HG02970 (cell line): ENCODE results near the gene VAT1L.

ENCODE experiments used
- ATAC-seq: cut with Tn5 transposase; IDR thresholded peaks from one replicate; pipeline ENCODE4 v1.9.1; 2021; ENCODE audit warnings: mild to moderate bottlenecking, moderate library complexity, moderate number of reproducible peaks; ENCODE audit not compliant: unreplicated experiment, low FRiP score

VAT1L gene, protein sequence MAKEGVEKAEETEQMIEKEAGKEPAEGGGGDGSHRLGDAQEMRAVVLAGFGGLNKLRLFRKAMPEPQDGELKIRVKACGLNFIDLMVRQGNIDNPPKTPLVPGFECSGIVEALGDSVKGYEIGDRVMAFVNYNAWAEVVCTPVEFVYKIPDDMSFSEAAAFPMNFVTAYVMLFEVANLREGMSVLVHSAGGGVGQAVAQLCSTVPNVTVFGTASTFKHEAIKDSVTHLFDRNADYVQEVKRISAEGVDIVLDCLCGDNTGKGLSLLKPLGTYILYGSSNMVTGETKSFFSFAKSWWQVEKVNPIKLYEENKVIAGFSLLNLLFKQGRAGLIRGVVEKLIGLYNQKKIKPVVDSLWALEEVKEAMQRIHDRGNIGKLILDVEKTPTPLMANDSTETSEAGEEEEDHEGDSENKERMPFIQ

DNA sequence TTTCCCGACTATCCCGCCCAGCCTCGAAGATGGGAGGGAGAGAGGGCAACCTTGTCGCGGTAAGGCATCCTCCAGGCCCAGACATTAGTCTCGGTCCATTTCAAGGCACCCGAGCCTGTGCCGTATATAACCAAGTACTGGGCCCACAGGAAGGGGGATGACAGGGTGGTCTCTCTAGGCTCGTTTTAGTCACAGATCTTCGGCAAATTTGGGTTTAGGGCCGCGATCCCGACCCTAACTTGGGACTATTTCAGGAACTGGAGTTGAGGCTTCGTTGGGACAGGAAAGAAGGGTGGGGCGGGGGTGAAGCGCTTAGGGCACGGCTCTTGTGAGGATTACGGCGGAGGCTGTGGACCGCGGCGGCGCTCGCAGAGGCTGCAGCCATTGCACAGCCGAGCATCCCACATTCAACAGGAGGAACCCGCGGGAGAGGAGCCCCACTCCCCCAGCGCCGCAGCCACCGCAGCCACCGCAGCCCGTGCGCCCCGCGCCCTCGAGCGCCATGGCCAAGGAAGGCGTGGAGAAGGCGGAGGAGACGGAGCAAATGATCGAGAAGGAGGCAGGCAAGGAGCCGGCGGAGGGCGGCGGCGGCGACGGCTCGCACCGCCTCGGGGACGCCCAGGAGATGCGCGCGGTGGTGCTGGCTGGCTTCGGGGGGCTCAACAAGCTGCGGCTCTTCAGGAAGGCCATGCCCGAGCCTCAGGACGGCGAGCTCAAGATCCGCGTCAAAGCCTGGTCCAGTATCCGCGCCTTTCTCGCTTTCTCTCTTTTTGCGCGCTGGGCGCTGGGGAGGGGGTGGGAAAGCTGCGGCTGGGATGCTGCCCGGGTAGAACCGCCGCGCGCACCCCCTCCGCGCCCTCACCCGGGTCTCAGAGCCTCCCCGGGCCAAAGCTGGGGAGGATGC is at the start of gene VAT1L:
Gene VAT1L (plus strand): TSS at position 384 of the 904 bp plus-strand sequence. CDS start 119 bp downstream, at position 503.
- no peak for ATAC-seq

DNA sequence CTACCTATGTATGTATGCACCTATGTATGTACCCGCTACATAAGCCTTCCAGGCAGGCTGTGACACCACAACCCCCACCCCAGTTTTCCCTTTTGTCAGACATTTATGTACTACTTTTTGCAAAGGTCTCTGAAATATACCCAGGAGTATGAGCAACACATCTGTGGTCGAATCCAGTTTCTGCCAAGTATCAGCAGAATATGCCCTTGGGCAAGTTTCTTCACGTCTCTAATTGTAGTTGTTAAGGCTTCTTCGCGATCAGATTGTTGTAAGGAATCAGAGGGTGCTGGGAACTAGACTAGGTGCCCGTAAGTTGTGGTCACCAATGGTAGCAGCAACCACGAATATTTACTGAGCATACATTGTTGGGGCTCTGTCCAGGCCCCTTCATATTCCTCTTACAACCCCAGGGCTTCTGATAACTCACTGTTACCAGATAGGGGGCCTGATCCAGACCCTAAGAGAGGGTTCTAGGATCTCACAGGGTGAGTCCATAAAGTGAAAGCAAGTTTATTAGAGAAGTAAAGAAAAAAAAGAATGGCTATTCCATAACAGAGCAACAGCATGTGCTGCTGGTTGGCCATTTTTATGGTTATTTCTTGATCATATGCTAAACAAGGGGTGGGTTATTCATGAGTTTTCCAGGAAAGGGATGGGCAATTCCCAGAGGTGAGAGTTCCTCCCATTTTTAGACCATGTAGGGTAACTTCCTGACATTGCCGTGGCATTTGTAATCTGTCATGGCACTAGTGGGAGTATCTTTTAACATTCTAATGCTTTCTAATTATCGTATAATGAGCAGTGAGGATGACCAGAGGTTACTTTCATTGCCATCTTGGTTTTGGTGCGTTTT is 49.4 kb upstream of the VAT1L start:
- no peak for ATAC-seq

DNA sequence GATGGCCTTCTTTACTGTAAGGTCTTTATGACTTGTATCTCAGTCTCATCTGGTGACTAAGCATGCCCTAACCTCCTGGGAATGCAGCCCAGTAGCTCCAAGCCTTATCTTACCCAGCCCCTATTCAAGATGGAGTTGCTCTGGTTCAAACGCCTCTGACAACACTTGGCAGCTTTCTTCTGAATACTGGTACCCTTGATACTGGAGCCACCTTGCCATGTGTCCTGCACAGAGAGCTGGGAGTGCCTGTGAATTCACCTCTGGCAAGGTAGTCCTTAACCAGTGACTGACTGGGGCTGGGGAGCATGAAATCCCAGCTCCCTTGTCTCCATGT is 48.8 kb upstream of the VAT1L start:
- ATAC-seq = no peak

DNA sequence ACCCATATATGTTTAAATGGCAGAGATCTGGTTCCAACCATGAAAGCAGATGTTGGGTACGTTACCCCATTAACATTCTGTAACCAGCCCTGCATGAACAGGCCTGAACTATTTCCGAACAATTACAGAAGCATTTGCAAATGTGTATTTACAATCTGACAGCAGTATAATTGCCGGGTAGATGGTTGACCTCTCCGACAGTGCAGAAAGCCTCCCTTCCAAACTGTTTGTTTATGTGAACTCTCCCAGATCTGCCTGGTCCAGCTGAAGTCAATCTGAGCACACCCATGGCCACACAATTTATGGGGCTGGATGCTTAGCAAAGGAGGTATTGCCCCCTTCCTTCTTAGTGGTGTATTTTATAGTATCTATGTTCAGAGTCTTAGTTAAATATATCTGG is 44.2 kb upstream of the VAT1L start:
- no peak for ATAC-seq

DNA sequence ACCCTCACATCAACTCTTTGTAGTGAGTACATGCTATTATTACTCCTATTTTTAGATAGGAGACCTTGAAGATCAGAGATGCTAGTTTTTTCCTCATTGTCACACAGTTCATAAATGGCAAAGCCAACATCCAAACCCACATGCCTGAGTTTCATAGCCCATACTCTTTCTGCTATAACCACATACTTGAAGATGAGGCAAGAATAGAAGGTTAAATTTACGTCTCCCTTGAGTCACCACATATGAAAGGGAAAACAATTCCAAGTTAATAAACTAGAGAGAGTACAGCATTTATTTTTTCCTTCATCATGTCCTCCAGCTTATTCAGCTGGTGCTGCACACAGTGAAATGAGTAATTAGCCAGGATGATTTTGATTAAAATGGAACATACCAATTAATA is 42.4 kb upstream of the VAT1L start:
- no peak for ATAC-seq

DNA sequence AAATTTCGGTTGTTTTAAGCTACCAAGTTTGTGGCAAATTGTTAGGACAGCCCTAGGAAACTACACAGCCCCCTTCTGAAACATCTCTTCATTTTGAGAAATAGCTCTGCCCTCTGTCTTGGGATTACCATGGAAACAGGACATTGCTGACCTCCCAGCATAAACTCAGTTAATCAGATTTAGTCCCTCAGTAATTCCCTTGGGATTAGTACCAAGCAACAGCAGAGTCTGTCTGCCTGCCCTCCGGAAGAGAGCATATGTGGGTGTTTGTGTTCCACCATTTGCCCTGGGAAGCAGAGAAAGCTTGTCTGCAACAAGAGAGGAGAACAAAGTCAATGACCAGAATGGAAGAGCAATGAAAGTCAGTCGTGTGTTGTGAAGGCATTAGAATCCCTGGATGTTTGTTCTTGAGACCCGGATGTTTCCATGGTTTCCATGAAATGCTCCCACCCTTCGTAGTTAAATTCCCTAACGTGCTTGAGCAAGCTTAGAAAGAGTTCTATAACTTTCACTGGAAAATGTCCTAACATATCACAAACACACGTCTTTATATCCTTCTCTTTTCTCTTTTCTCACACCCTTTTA is 39.9 kb upstream of the VAT1L start:
- no peak for ATAC-seq

DNA sequence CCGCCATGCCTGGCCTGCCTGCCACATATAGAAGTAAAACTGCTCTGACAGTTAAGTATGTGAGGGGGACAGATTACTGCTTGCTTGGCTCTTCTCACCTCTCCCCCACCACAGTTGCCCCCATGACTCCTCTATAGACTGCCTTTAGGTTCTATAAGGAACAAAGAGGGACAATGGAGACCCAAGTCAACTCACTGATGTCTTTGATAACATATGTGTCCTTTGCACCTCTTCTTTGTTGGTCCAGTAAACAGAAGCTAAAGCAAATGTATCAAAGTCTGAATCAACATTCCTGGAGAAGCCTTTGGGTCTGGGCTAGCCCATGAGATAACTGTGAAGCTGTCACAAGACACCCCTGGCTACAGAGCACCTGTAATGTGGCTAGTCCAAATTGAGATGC is 38.9 kb upstream of the VAT1L start:
- ATAC-seq = no peak

DNA sequence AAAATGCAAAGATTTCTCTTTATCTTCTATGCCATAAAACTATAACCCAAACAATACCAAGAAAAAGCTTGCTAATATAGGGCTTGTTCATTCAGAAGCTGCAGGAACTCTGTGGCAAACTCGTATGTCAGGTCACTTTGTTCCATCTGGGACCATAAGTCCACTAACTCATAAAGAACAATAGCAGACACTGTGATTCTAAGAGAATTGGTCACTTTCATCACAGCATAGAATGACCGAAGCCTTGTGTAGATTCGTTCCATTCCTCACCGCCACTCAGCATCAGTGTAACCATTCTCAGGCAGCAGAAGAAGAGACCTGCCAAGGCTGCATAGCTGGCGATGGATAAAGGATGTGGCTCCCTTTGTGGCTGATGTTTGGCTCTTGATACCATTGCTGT is 30.3 kb upstream of the VAT1L start:
- no peak for ATAC-seq

DNA sequence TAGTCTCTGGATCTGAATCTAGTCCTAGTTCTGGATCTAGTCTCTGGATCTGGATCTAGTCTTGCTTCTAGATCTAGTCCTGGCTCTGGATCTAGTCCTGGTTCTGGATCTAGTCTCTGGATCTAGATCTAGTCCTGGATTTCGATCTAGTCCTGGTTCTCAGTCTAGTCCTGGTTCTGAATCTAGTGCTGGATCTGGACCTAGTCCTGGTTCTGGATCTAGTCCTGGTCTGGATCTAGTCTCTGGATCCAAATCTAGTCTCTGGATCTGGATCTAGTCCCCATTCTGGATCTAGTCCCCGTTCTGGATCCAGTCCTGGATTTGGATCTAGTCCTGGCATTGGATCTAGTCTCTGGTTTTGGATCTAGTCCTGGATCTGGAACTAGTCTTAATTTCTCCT is 29.9 kb upstream of the VAT1L start:
- no peak for ATAC-seq

DNA sequence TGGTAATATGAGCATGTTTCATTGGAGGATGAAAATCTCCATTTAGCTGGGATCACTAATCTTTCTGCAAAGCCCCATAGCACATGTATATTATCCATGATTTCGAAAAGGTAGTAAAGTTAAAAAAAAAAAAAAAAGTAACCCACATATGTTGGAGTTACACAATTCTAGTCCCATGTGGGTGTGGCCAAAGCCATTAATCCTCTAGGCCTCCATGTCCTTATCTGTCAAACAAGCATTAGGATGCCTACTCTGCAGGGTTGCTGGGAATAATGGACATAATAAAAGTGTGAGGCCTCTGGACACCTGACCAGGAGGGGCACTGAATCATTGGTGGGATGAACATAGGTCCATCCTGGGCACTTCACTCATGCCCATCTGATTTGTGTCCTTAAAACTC is 29.2 kb upstream of the VAT1L start:
- no peak for ATAC-seq

DNA sequence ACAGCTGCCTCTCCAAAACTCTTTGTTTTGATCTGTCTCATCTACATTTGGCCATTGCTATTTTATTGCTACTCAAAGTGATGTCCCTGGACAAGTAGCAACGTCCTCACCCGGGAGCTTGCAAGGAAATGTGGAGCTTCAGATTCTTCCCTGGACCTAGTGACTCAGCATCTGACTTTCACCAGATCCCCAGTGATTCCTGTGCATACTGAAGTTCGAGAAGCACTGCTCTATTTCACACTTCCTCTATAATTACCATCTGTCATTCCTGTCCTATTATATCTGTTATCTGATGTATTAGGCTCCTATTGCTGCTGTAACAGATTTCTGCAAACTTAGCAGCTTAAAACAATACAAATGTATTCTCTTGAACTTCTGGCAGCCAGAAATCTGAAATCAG is 28.5 kb upstream of the VAT1L start:
- no peak for ATAC-seq

DNA sequence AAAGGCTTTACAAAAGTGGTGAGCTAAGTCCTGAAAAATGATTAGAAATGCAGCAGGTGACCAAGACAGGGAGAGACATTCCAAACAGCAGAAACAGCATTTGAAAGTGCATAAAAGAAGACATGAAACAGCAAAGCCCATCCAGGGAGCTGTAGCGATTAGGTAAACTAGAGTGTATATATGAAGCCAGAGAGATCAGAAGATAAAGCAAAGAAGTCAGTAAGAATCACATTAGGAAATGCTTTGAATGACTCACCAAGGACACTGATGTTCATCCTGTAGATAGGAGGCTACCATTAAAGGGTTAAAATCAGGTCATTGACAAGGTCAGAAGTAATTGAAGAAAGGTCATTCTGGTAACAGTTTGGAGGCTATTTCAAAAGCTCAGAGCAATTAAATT is 27.6 kb upstream of the VAT1L start:
- ATAC-seq = no peak

DNA sequence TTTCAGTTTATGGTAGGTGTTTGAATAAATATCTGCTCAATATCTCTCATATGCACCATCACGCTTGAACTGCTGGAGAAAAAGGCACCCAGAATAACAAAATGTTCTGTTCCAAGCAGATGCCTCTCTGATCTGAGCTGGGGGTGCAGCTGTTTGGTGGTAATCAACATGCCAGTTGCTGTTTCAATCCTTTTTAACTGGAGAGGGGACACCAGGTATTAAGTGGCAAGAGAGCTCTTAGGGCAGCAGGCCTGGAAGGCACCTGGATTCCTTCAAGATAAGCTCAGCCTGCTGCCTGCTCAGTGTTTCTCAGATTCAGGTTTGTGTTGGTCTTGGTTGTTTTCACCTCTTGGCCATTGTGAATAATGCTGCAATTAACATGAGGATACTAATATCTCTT is 27.2 kb upstream of the VAT1L start:
- ATAC-seq = no peak

DNA sequence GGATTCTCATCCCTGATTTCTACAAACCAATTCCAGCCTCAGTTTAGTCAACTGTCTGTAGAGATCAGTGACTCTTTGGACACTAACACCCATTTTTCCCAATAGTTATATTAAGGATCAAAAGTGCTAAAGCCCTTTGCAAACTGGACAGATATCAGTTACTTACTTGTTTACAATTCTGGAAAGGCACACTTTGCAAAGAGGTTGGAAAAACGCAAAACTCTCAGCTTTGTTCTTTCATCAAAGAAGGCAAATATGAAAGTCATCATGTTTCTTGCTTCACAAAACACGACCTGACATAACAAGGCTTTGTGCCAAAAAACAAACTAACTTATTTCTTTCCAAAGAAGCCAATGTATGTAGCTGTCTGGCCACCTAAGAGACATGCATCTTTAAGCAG is 26.1 kb upstream of the VAT1L start:
- ATAC-seq = no peak

DNA sequence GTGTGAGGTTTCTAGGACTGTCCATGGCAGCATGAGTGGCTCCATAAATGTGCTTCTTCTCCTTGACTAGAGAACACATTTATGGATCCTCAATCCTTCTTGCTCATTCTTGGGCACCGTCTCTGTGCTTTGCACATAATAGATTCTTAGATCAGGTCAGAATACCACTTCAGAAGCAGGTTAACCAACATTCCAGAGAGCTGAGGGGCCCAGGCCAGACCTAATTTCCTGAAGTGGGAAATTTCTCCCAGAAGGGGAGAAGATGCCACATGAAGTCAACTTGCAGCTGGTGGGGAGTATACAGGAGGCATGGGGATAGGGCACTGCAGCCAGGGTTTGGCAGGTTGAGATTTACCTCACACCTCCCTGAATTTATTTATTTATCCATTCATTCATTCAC is 24.4 kb upstream of the VAT1L start:
- no peak for ATAC-seq

DNA sequence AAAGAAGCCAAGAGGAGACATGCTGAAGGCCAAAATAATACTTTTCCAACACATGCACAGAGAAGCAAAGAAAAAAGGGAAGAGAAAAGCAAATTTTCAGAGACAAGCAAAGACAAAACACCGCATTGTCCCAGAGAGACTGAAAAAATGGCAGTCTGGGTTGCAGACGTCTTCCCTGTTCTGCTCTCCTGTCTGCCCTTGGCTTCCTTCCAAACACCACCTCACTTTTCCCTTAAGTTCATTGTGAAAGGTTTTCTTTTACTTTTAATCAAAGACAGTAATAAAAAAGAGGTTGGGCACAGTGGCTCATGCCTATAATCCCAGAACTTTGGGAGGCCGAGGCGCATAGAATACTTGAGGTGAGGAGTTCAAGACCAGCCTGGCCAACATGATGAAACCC is 21.2 kb upstream of the VAT1L start:
- no peak for ATAC-seq

DNA sequence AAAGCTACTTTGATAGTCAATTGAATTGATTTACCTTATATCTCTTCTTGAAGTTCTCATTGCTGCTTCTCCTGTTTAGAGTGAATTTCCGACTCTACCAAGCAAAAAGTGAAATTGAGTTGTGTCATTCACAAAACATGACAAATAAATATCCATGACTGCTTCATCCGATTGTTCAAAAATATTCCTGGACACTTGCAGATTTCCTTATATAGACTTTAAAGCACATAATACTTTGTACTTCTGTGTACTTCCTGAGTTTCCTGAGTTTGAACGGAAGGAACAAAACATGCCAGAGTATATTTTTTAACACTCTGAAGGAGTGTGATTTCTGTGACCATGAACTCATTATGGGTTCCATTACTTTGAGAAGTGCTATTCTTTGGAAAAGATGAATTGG is 20.5 kb upstream of the VAT1L start:
- no peak for ATAC-seq

DNA sequence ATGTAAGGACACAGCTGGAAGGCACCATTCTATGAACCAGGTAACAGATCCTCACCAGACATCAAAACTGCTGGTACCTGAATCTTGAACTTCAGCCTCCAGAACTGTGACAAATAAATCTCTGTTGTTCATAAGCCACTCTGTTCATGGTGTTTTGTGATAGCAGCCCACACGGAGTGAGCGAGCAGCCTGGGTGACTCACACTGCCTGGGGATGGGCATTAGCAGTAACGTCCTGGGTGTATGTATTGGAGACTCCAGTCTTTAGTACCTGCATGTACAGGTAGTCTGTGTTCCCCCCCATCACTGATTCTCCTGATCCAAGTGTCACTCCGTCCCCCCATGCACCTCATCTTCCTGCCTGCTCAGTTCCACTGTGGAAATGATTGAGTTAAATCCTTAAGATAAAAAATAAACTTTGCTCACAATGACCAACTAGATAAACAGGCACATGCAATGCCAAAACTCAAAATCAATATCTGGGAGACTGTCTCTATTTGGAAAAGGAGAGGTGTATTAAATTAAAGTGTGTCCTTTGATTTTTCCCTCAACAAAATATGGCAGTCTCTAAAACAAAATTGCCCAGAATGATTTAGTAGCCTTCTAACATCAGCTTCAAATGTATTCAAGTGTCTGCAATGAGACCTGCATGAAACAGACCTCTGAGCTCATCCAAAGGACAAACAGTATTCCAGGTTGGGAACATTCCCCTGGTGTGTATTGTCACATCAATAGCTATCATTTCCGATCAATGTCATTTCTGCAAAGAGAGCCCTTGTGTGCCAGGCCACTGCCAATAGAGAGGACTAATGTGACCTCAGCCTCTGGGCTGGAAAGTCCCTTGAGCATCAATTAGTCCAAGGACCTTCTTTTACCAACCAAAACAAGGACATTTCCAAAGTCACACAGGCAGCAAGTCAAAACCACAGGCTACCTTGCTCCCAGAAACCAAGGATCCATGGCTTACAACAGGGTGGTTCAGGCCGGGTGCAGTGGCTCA is 12.2 kb upstream of the VAT1L start:
- no peak for ATAC-seq

DNA sequence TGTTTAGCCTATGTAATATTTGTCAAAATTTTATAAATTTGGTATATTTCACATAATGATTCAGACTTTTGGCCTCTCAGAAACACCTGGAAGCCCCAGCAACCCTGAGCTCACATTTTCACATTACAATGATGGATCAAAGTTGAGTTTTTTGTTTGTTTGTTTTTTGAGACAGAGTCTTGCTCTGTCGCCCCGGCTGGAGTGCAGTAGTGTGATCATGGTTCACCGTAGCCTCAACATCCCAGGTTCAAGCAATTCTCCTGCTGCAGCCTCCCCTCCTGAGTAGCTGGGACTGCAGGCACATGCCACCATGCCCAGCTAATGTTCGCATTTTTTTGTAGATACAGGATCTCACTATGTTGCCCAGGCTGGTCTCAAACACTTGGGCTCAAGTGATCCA is 10.6 kb upstream of the VAT1L start:
- ATAC-seq = no peak
